ENCODE results near the gene CACNA1C.
A peak's percentile ranks its signal among the peaks of the same experiment; 100 is the strongest.

The CACNA1C gene

DNA sequence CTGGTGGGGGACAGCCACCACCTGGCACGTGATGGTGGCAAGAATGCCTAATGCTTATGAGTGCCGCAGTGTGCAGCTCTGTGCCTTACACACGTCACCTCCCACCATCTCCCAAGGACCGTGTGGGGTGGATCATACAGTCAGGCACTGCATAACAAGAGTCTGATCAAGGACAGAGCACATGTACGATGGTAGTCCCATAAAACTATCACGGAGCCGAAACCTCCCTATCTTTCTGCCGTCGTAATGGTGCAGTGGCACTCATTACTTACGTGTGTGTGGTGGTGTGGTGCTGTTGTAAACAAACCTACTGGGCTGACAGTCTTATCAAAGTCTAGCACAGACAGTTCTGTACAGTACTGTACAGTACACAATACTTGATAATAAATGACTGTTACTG is 89.3 kb downstream of the CACNA1C start:
- DNase-seq = no peak

DNA sequence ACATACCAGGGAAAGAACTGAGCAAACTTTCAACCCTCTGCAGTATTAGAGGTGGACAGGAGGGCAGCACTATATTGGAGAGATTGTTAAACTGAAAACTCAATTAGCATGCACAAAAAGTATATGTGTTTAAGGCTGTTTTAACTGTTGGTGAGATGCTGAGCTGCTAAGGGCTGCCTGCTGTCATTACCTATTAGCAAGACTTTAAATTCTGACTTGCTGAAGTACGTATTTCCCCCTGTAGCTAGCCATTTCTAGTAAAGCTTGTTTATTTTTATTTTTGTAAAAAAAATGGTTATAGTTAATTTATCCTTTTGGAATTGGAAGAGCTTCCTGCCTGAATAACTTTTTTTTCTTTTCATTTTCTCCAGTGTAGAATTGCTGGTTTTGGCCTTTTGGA is 92.2 kb downstream of the CACNA1C start:
- no peak for DNase-seq

DNA sequence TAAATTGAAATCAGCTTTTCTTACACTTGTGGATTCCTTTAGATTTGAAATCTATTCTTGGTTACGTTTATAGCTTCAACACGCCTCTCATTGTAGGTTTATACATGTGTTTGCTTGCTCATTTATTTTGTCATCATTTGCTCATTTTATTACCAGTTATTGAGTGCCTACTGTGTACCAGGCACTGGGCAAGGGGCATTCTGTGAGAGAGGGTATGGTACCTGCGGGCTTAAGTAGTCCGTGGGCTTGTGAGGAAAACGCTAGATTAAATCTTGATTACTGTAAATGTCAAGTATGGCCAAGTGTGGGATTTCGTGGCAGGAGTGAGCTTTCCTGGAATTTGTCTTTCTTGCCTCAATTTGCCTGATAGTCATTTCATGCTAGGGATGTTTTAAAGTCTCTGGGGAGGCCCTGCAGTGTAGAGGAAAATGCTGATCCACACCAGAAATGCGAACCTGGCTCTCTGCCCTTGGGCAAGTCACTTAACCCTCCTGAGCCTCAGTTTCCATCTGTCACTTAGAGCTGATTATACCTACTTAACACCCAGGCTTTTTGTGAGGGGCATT is 92.7 kb downstream of the CACNA1C start:
- DNase-seq = no peak

DNA sequence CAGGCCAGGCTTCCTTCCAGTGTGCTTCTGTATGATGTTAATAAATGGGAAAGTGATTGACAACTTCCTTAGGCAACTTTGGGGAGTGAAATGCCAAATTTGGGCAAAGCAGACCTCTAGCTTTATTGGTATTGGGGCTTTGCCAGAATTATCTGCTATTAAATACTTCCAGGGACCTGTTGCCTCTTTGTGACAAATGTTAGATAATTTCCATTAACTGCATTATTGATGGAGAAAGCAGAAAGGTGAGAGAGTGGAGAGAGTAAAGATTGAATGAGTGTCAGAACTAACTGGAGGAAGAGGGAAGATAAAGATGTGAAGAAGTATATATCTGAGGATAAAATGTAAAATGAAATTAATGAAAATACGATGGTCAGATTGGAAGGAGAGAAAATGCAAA is 94.5 kb downstream of the CACNA1C start:
- DNase-seq = no peak

DNA sequence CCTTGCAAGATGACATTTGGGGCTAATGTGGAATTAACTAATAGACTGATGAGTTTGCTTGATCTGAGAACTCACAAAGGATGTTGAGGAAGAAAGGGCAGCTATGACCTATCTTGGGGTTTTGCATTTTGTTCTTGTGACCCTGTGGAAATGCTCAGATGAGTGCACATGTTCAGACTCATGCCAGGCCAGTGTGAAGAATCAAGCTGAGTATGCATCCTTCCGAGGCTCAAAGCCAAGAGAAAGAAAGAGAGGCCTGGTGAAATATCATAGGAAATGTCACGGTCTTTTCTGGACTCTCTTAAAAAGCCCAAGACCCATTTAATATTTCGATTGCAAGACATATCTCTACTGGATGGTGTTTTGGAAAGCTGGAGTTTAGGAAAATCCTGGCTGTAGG is 96.3 kb downstream of the CACNA1C start:
- DNase-seq = no peak

DNA sequence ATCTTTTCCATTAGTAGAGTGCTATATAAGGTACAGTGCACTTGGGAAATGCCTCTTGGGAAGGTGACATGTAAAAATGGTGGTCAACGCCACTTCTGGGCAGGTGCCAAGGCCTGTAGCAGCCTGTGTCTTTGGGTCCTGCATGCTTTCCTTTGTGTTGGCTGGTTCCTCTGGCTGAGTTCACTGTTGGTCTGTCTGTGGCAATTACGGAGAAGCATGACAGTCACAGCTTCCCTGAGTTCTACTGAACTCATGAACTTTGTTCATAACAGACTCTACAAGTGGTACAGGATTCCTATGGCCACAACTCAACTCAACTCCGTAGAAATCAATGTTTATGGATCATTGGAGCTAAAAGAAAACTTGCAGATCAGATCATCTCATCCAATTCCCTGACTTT is 98.0 kb downstream of the CACNA1C start:
- DNase-seq = no peak

DNA sequence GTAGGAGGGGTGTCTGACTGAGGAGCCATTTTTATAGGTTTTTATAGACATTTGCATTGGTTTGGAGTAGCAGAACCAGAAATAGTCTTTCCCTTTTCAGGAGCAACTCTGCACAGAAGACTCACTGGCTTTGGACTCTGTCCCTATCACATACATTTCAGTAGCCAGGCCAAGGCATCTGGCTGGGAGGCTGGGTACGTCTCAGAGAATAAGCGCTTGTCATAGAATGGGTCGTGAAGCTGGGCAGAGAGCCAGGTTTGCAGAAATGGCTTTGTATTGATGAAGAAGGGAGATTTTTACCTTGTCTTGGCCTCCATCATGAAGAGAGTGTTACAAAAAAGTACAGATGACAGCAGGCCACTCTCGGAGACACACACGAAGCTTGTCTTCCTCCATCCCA is 98.6 kb downstream of the CACNA1C start:
- no peak for DNase-seq

DNA sequence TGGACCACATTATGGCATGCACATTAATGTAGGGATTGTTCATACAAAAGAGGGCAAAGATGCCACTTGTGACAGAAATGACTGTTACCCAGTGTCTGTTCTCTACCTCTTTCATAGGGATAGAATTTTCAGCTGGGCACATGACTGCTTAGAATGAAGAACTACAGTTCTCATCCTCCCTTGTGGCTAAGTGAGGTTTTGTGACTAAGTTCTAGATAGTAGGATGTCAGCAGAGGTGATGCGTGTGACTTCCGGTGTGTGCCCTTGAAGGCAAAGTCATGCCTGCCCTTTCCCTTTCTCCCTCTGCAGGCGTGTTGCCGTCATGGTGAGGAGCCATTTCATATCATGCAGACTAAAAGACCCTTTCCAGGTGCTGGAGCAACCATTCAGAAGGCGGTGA is 99.3 kb downstream of the CACNA1C start:
- DNase-seq = no peak

DNA sequence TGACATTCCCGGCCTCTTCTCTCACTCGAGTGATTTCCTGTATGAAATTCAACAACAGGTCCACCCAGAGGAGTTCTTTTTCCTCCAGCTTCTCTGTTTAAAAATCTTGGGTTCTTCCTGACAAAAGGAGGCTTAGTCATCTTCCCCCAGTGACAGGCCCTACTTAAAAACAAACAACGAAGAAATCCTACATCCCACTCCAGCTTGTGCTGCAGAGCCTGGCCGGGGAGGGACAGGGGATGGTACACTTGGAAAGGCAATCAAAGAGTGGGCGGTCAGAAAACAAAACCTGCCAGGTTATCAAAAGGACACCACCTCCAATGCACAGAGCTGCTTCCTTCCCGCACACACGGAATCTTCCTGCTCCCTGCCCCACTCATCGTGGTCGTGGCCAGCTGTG is 101.3 kb downstream of the CACNA1C start:
- DNase-seq = no peak

DNA sequence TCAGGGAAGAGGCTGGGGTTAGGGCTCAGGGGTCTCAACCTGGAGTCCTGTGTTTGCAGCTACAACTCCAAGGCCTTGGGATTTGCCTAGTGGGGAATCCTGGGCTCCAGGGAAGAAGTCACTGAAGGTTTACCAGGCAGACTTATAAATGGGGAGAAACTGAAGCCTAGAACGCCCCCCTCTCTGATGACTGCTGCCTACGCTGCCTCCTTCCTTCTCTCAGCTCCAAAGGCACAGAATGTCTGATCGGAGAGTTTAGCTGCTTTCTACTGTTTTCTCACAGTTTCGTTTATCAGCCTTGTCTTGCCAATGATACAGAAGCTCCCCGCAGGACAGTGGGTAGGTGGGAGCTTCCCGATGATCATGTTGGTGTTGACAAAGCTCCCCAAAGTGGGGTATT is 101.7 kb downstream of the CACNA1C start:
- DNase-seq = no peak

DNA sequence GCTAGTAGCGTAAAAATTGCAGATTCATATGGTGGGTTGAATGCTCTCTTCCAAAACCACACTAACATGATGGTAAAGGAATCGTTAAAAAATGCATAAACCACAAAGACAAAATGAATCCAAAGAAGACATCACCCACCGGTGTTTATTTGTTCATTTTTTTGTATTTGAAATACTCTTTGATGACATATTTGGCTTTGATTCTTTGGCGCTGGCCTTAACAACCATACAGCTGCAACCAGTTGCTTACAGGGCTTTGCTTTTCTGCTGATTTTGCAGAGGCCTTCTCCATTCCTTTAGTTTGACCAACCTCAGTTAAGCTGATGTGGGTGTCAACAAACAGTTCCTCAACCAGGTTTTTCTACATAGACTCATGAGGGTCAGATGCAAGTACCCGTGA is 103.5 kb downstream of the CACNA1C start:
- DNase-seq = no peak

DNA sequence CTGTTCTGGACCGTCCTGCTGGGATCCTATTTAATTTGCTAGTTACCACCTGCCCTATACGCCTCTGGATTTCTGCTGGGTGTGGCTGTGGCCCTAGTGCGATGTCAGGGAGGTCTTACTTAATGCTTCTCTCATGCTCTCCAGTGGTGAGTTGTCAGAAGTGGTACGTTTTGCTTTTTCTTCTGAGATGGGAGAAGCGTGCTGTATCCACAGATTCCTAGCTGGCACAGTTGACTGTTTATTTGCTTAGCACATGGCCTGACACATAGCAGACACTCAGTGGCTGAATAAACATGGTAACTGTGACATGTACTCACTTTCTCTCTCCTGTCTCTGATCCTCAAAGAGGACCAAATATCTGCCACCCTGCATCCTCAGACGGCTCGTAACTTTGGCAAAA is 107.3 kb downstream of the CACNA1C start:
- DNase-seq = peak; percentile 68

DNA sequence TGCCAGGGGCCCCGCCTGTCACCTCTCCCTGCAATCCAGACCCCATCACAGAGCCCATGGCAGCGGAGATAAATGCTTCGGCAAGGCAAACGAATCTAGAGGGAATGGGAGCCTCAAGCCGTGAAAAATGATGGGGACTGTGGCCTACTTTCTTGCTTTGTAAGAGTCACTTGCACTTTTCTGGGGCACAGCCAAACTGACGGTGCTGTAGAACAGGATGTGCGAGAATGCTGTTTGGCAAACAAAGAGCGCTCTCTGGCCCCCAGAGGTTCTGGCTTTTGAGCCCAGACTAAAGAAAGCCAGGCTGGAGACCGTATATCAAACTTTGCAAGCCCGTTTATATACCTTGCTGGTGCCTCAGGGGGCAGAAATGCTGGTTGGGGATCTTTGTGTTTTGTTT is 108.7 kb downstream of the CACNA1C start:
- DNase-seq = no peak

DNA sequence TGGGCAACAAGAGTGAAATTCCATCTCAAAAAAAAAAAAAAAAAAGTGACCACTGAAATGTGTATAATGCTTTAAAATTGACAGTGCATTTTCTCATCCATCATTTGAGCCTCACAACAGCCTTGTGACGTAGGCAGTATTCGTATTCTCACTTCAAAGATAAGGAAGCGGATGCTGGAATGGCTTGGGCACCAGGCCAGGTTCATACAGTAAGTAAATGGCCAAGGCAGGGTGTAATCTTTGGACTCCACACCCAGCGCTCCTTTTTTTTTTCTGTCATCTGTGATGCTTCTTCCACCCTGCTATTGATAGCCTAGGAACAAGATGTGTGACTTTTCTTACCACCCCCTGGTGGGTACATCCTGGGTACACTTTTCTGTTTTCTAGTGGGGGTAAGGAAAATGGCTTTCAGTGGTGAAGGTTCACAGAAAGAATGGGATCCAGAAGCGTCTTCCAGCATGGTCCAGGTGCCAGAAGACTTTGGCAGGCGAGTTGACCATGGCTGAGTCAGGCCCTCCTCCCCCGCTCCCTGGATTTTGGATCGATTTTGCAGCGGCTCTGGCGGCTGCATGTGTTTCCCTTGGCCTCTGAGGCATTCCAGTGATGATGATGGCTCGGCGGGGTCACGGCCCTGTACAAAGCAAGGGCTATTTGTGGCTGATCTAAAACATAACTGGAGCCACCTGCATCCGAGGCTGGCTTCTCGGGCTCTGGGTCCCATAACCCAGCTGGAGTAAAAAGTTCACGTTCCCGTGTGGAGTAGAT is 110.6 kb downstream of the CACNA1C start:
- no peak for DNase-seq

DNA sequence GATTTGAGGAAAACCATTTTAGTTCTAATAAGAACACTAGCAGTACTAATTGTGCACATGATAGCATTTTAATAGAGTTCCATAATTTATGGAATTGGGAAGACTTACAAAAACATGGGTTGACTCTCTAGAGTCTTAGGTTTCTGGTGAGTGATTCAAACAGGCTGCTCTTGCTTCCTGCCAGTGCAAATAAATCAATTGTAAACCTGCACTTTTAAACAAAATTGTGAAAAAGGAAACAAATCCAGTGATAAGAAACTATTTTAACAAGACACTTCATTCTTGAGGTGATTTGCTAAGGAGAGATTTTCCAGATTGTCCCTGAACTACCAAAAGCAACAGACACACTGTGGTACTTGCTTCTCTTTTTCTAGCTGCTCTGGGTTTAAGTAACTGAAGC is 112.2 kb downstream of the CACNA1C start:
- DNase-seq = no peak

DNA sequence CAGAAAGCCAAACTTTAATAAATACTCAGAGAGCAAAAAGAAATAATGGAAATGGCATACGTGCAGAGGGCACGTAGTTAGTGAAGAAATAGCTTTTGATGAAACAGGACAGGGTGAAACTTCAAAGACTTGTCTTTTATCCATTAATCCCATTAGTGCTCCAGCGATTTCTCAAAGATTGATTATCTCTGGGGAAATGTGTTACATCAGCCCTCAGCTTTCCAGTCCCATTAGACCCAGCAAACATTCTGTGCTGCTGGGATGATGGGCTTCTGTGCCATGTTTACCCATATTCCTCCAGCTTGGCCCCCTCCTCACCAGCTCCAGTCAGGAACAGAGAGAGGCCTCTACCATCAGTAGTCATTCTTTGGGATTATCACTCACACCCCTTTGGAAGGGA is 113.1 kb downstream of the CACNA1C start:
- DNase-seq = no peak

DNA sequence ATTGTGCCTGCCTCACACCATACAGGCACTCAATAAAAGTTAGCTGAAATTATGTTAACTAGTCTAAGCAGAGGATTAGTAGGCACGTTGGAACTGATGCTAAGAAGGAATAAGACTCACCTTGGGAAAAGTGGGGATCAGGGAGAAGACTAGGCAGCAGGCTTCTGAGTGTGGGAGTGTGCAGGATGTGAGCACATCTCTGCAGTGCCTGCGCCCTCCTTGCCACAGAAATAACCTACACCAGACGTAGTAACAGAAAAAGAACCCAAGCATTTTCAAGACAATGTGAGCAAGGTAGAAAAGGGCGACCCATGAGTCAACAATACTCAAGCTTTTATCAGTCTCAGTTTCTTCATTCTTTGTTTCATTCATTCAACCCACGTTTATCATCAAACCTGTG is 113.9 kb downstream of the CACNA1C start:
- DNase-seq = no peak

DNA sequence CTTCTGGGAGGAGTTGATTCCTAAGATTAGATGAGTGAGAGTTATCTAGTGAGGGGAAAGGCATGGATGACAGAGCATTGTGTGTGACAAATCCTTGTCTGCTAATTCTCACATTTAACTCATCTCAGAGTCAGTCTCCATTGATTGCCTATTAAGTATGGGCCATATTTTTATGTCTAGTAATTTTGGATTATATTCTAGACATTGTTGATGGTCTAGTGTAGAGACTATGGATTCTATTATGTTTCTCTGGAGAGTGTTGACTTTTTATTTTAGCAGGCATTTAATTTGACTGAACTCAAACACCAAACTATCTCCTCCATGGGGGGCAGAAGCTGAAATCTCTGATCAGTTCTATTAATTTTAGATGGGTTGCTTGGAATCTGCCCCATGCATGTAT is 114.4 kb downstream of the CACNA1C start:
- no peak for DNase-seq

DNA sequence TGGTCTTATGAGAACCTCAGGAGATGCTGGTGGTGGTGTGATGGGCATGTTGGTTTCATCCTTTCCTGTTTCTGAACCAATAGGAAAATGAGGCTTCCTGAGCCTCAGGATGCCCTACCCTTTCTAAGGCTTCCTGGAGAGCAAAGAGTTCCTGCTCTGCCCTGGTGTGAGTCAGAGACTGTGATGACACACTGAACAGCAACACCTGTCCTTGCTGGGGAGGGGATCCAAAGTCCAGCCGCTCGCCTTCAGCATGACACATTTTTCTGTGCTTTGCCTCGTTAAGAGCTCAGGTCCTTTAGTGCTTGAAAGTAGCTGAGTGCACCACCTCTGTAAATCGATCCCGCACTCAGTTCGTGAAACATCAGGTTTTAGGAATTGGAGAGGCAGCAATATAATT is 116.0 kb downstream of the CACNA1C start:
- peak; percentile 94 for DNase-seq

DNA sequence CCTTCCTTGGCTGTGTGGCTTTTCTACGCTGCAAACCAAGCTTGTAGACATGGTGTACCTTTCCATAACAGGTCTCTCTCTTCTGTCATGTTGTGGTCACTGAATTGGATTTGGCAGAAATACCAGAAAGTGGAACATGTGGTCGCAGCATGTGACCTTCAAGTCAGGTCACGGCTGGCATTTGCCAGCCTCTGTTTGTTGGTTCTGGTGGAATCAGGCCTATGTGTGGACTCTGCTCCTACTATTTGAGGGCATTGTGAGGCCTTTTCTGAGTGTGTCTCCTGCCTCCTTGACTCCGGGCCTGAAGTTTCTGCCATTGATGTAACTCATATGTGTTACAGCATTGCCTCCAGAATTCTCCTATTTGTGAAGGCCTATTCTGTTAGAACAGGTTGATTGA is 116.7 kb downstream of the CACNA1C start:
- DNase-seq = no peak

DNA sequence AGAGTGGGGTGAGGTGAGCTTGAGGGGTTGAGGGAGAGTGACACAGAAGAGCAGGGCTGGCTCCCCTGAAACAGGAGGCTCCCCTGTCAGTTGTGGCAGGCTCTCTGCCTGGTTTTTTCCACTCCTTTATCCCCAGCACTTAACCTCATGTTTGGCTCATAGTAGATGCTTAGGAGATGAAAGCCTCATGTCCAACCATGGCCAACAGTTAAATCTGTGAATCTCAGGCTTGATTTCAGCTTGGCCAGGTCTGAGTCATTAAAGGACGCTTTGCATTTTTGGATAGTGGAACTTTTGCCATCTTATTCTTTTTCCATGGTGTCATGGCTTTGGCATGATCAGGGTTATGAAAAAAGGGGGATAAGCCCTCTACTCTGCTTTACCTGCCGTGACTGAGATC is 117.2 kb downstream of the CACNA1C start:
- DNase-seq = no peak

DNA sequence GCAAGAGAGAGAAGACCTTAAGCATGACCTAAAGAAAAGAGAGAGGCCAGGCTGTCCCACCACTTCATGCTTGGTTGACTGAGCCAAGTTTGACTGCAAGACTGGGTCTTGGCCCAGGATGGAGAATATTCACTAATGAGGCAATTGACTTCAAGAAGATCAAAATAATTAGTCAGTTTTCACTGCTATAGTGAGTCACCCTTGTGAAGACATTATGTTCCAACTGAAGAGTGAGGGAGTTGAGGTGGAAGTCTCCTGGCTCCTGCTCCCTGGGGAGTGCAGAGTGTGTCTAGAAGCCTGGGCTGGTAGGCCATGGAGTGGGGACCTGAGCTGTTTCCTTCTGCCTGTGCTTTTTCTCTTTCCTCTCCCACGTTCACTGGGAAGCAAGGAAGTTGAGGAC is 117.6 kb downstream of the CACNA1C start:
- DNase-seq = no peak

DNA sequence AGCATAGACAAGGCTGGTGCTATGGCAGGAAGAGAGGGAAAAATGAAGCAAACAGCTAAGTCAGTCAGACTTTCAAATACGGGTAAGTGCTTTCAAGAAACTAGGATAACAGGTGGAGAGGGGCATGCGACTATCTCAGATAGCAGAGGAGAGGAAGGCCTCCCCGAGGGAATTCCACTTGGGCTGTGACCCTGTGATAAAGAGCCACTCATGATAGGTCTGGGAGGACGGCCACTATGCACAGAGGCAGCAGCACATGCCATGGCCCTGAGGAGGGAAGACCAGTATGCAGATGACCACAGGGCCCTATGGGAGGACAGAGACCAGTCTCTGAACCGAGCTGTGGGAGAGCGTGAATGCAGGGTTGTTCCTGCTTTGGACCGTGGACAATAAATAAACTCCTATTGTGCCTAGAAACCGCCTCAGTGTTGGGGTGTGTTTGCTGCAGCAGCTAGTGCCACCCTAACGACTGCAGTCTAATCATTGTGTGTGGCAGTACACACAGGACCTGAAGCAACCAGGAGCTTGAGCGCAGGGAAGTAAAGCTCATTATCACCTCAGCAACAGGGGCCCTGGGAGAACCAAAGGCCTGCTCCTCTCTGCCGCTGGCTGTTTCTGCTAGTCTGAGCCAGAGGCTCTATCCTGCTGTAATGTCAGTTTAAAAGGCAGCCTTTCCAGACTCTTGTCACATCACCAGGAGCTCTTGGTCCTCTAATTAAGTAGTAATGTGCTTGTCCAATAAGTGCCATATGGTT is 119.1 kb downstream of the CACNA1C start:
- DNase-seq = no peak

DNA sequence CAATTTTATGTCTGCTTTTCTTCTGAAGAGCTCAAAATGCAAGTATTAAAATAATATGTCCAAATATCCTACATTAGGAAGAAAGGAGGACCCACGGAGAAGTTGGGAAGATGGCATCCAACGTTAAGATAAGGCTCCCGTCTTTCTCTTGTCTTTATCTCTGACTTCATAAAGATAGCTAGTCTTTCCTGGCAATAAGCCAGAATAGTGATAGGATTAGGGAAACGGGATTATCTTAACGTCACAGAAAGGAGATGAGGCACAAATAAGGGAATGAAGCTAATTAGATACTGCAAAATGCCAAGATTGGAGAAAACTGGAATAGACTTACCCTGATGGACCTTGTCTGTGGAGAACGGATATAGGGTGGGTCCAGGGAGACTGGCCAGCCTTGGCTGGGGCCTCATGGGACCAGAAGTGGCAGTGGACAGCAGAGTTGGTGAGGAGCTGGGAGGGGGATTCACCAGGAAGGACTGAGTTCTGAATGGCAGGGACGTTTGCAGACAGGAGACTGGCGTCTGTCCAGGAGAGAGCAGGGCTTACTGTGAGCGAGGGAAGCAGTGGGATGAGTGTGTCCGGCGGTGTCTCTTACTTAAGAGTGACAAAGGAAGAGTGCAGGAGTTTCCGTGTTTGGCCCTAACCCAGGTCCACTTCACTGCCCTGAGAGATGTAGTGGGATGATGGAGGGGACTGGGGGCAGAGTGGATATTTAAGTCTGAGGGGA is 119.9 kb downstream of the CACNA1C start:
- peak; percentile 22 for DNase-seq

Measured in DMS53 (cell line).